ENCODE measurements around the gene RAPGEFL1. TPM values are rescaled to one million over a fixed set of nuclear protein-coding genes. Genes with fewer than 3 reads are reported as not detected.
"Not testable (repeated sequence)": the region's sequence is repeated elsewhere in the genome, so short reads cannot be mapped to it uniquely, and the experiment has no call there.

Gene RAPGEFL1
- total and polyA plus RNA-seq, 7 donors = 0.99 to 85.0 (median 4.3) TPM

GRCh38 chr17:40209404-40210093, 32.3 kb downstream of the RAPGEFL1 start:
- Histone ChIP-seq H3K36me3 (no peaks in the 10 kb centered on the region), H3K27me3 (no peaks in the 10 kb centered on the region), H3K4me1 (peaks cover 0 to 7% (median 2%) of the 10 kb centered on the region in 4 donors), H3K4me3 (no peak overlapping the region), H3K27ac (peak overlapping the region in 2 of 4 donors; percentile 48 to 61), H3K9me3 (no peaks in the 10 kb centered on the region)
- TF ChIP-seq POLR2AphosphoS5 (IDR thresholded peaks at IDR 0.05) = no peak
- no peak for TF ChIP-seq EP300 (IDR thresholded peaks at IDR 0.05)
- no peak for TF ChIP-seq POLR2A (IDR thresholded peaks at IDR 0.05)
- no peak for TF ChIP-seq CTCF (IDR thresholded peaks at IDR 0.05)
- no peak for DNase-seq
- intact Hi-C loops (cut with DNase I) = no loop called here
- WGBS, 2 donors = 78 to 82% methylated on average over 2 of the region's 2 CpGs

GRCh38 chr17:40213914-40214313, 36.6 kb downstream of the RAPGEFL1 start:
- H3K27me3 ChIP-seq; intact Hi-C loops (cut with DNase I); H3K4me1 ChIP-seq; H3K36me3 ChIP-seq; H3K27ac ChIP-seq; H3K4me3 ChIP-seq; H3K9me3 ChIP-seq: not testable (repeated sequence)
- 89 to 92% methylated on average over 6 of the region's 6 CpGs for WGBS, 2 donors
- peak; percentile 14 for DNase-seq

- peak overlapping the region in 3 of 4 donors; percentile 66 to 74 (median 71) for H3K4me3 ChIP-seq
- H3K36me3 ChIP-seq = no peaks in the 10 kb centered on the region
- 82 to 87% methylated on average over 7 of the region's 7 CpGs for WGBS, 2 donors
- DNase-seq = peak; percentile 39
- no peaks in the 10 kb centered on the region for H3K27me3 ChIP-seq
- intact Hi-C loops (cut with DNase I) = loop anchor here (5.0 kb wide), 2 partner anchors 69 to 134 kb away; partner anchors contain the start of gene CDC6
- peaks cover 0 to 19% (median 15%) of the 10 kb centered on the region in 4 donors for H3K4me1 ChIP-seq
- no peaks in the 10 kb centered on the region for H3K9me3 ChIP-seq
- TF ChIP-seq POLR2AphosphoS5 (IDR thresholded peaks at IDR 0.05) (no peak), POLR2A (IDR thresholded peaks at IDR 0.05) (no peak), EP300 (IDR thresholded peaks at IDR 0.05) (no peak), CTCF (IDR thresholded peaks at IDR 0.05) (no peak)
- H3K27ac ChIP-seq = peak overlapping the region in 3 of 4 donors; percentile 92 to 93 (median 92)
These were observed 40.9 kb downstream of the RAPGEFL1 start for GRCh38 chr17:40218006-40218739.

GRCh38 chr17:40218740-40219593, 41.7 kb downstream of the RAPGEFL1 start, which contains the start of gene WIPF2:
TSS of gene WIPF2 (plus strand) at chr17:40219304. CDS start at chr17:40256460, 37,156 bp downstream.
- DNase-seq = peak; percentile 99
- Histone ChIP-seq H3K4me1 (peaks cover 0 to 19% (median 15%) of the 10 kb centered on the region in 4 donors), H3K27ac (peak within 1 kb of the TSS; percentile 92 to 93 (median 92)), H3K9me3 (no peaks in the 10 kb centered on the region), H3K27me3 (no peaks in the 10 kb centered on the region), H3K36me3 (no peaks in the 10 kb centered on the region), H3K4me3 (peak within 1 kb of the TSS; percentile 66 to 89 (median 72))
- intact Hi-C loops (cut with DNase I) = loop anchor here (5.0 kb wide), 2 partner anchors 68 to 133 kb away; partner anchors contain the start of gene CDC6
- TF ChIP-seq POLR2AphosphoS5 (IDR thresholded peaks at IDR 0.05) (peak; percentile 67 to 92 (median 78)), CTCF (IDR thresholded peaks at IDR 0.05) (peak; percentile 34 to 82 (median 72)), POLR2A (IDR thresholded peaks at IDR 0.05) (peak; percentile 54 to 60), EP300 (IDR thresholded peaks at IDR 0.05) (no peak)
- 1 to 2% methylated on average over 59 of the region's 59 CpGs for WGBS, 2 donors
